ENCODE measurements around the gene ZNF804A. TPM values are rescaled to one million over a fixed set of nuclear protein-coding genes. Genes with fewer than 3 reads are reported as not detected.
A peak's percentile ranks its signal among the peaks of the same experiment; 100 is the strongest.

ZNF804A gene
- total RNA-seq, 1 experiment from 2014 or later, result 3.4 TPM

DNA sequence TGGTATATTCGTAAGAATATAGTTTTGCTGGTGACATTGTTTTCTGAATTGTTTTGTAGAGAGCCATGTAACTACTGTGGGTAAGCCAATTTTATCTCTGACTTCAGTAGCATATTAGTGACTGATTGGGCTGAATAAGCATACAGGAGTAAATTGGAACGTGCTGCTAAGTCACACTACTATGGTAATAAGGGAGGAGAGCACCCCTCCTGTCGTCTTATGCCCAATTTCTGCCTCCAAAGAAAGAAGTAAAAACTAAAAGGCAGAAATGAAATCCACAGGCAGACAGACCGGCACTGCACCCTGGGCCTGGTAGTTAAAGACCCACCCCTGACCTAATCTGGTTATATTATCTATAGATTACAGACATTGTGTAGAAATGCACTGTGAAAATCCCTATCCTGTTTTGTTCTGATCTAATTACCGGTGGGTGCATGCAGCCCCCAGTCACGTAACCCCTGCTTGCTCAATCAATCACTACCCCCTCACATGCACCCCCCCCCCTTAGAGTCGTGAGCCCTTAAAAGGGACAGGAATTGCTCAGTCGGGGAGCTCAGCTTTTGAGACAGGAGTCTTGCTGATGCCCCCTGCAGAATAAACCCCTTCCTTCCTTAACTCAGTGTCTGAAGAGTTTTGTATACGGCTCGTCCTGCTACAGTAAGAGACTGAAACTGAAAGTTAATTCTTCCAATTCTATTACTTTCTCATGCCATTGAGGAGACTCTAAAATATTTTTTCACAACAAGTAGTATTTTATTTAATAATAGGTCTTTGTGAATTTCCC lies 167.0 kb downstream of the ZNF804A start:
- no TSS peak for BruUV-seq (replicated peaks)
- intact Hi-C loops (cut with micrococcal nuclease; ENCODE audit: unreplicated experiment), result loop anchor here (1.0 to 10.0 kb wide), 3 partner anchors 73 to 151 kb away; no protein-coding TSS in a partner anchor
- TF ChIP-seq, protein P1, sequence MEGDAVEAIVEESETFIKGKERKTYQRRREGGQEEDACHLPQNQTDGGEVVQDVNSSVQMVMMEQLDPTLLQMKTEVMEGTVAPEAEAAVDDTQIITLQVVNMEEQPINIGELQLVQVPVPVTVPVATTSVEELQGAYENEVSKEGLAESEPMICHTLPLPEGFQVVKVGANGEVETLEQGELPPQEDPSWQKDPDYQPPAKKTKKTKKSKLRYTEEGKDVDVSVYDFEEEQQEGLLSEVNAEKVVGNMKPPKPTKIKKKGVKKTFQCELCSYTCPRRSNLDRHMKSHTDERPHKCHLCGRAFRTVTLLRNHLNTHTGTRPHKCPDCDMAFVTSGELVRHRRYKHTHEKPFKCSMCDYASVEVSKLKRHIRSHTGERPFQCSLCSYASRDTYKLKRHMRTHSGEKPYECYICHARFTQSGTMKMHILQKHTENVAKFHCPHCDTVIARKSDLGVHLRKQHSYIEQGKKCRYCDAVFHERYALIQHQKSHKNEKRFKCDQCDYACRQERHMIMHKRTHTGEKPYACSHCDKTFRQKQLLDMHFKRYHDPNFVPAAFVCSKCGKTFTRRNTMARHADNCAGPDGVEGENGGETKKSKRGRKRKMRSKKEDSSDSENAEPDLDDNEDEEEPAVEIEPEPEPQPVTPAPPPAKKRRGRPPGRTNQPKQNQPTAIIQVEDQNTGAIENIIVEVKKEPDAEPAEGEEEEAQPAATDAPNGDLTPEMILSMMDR (conservative IDR thresholded peaks at IDR 0.05; ENCODE audit: low read depth, low read length), result no peak
- no peak for TF ChIP-seq EZH2 (IDR thresholded peaks at IDR 0.05; ENCODE audit: borderline replicate concordance, low read depth, low read length, poor library complexity, severe bottlenecking)

DNA sequence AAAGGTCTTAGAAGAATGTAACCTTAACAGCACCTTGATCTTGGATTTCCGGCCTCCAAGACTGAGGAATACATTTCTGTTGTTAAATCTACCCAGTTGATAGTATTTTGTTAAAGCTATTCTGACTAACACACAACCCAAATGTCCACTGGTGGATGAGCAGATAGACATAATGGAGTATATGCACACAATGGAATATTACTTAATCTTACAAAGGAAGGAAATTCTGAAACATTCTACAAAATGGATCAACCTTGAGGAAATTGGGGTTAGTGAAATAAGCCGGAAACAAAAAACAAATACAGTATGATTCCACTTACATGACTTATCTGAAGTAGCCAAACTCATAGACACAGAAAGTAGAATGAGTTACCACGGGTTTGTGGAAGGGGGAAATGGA lies 168.7 kb downstream of the ZNF804A start:
- no peaks in the 10 kb centered on the region for H3K36me3 ChIP-seq (ENCODE audit: insufficient read depth, low read length, poor library complexity, severe bottlenecking)
- no peak overlapping the region for H3K27ac ChIP-seq (ENCODE audit: low read depth, low read length, poor library complexity, severe bottlenecking)
- ChIA-PET POLR2A (ENCODE audit: low non-redundant PET) (no interaction called here), CTCF (no interaction called here)
- no peak overlapping the region for H3K4me3 ChIP-seq (ENCODE audit: low read depth, low read length, poor library complexity, severe bottlenecking)
- no peak for DNase-seq (ENCODE audit: low spot score)
- no TSS peak for BruUV-seq (replicated peaks)
- no peaks in the 10 kb centered on the region for H3K9me3 ChIP-seq (ENCODE audit: low read depth, low read length, poor library complexity, severe bottlenecking)
- intact Hi-C loops (cut with micrococcal nuclease; ENCODE audit: unreplicated experiment), result loop anchor here (5.0 to 10.0 kb wide), 2 partner anchors 115 to 152 kb away; no protein-coding TSS in a partner anchor
- no peaks in the 10 kb centered on the region for H3K27me3 ChIP-seq (replicated peaks; ENCODE audit: insufficient read depth, low read depth, low read length, poor library complexity)
- H3K4me1 ChIP-seq (ENCODE audit: insufficient read depth, low read length, poor library complexity, severe bottlenecking), result peaks cover 12% of the 10 kb centered on the region
- TF ChIP-seq, protein P1 (conservative IDR thresholded peaks at IDR 0.05; ENCODE audit: low read depth, low read length), result no peak
- no peak for TF ChIP-seq EZH2 (IDR thresholded peaks at IDR 0.05; ENCODE audit: borderline replicate concordance, low read depth, low read length, poor library complexity, severe bottlenecking)

More for the DNA sequence above, 167.0 kb downstream of the ZNF804A start:
- no peaks in the 10 kb centered on the region for H3K36me3 ChIP-seq (ENCODE audit: insufficient read depth, low read length, poor library complexity, severe bottlenecking)
- no peaks in the 10 kb centered on the region for H3K27me3 ChIP-seq (replicated peaks; ENCODE audit: insufficient read depth, low read depth, low read length, poor library complexity)
- H3K27ac ChIP-seq (ENCODE audit: low read depth, low read length, poor library complexity, severe bottlenecking), result peak overlapping the region; percentile 26
- peak; percentile 88 for DNase-seq (ENCODE audit: low spot score)
- H3K9me3 ChIP-seq (ENCODE audit: low read depth, low read length, poor library complexity, severe bottlenecking), result no peaks in the 10 kb centered on the region
- H3K4me1 ChIP-seq (ENCODE audit: insufficient read depth, low read length, poor library complexity, severe bottlenecking), result peaks cover 12% of the 10 kb centered on the region
- ChIA-PET POLR2A (ENCODE audit: low non-redundant PET) (no interaction called here), CTCF (no interaction called here)
- H3K4me3 ChIP-seq (ENCODE audit: low read depth, low read length, poor library complexity, severe bottlenecking), result peak overlapping the region; percentile 32

- TF ChIP-seq, protein P1 (conservative IDR thresholded peaks at IDR 0.05; ENCODE audit: low read depth, low read length), result no peak
- no peak for TF ChIP-seq EZH2 (IDR thresholded peaks at IDR 0.05; ENCODE audit: borderline replicate concordance, low read depth, low read length, poor library complexity, severe bottlenecking)
- Histone ChIP-seq H3K9me3 (ENCODE audit: low read depth, low read length, poor library complexity, severe bottlenecking) (no peaks in the 10 kb centered on the region), H3K36me3 (ENCODE audit: insufficient read depth, low read length, poor library complexity, severe bottlenecking) (no peaks in the 10 kb centered on the region), H3K27ac (ENCODE audit: low read depth, low read length, poor library complexity, severe bottlenecking) (no peak overlapping the region), H3K4me1 (ENCODE audit: insufficient read depth, low read length, poor library complexity, severe bottlenecking) (peaks cover 12% of the 10 kb centered on the region), H3K27me3 (replicated peaks; ENCODE audit: insufficient read depth, low read depth, low read length, poor library complexity) (no peaks in the 10 kb centered on the region), H3K4me3 (ENCODE audit: low read depth, low read length, poor library complexity, severe bottlenecking) (no peak overlapping the region)
- intact Hi-C loops (cut with micrococcal nuclease; ENCODE audit: unreplicated experiment), result loop anchor here (5.0 to 10.0 kb wide), 2 partner anchors 117 to 154 kb away; no protein-coding TSS in a partner anchor
- DNase-seq (ENCODE audit: low spot score), result peak; percentile 26
- POLR2A ChIA-PET (ENCODE audit: low non-redundant PET), result no interaction called here
- no TSS peak for BruUV-seq (replicated peaks)
- CTCF ChIA-PET, result no interaction called here
These were observed 170.7 kb downstream of the ZNF804A start for GRCh38 chr2:184769023-184769422.
